NOMO-1 (cell line): Measurements from ENCODE around the gene ADAM10.

Source experiments
- DNase-seq, 2 experiments: peaks; one replicate each; lab custom pipeline; 2025; ENCODE audit not compliant: unreplicated experiment in 2 of 2; lab: John Stamatoyannopoulos, UW

The ADAM10 gene

DNA sequence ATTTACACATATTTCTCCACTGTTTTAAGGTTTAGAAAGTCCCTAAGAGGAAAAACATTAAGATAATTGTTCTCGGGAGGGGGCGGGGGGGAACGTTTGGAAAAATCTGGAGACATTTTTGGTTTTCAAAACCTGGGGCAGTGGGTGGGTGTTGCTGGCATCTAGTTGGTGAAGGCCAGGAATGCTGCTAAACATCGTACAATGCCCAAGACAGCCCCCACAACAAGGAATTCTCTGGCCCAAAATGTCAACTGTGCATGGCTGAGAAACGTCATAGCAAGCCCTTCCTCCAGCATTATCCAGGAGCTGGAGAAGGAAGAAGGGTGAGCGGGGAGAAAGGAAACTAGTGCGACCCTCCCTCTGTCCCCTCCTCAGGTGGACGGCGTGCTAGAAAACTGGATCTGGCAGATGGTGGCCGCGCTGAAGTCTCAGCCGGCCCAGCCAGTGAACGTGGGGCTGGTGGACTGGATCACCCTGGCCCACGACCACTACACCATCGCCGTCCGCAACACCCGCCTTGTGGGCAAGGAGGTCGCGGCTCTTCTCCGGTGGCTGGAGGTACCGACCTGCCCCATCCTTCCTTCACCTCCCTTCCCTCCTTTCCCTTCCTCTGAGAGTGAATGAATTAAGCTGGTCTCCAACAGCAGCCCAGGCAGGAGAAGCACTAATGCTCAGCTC is 208.0 kb downstream of the ADAM10 start:
- no peak for DNase-seq

DNA sequence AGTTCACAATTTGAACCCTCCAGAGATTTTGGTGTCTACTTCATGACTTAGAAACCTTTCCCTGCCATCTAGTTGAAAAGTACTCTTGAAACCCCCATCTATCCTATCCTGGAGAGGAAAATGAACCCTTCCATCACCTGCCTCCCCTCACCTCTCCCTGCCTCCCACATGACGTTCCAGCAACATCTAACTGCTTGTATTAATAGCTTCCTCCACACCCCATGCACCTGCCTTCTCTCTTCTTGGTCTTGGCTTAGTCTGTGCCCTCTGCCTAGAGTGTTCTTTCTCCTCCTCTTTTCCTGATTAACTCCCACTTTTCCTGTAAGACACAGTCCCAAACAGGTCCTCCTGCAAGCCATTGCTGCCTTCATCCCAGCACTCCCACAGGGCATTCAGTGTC is 210.0 kb downstream of the ADAM10 start:
- no peak for DNase-seq

DNA sequence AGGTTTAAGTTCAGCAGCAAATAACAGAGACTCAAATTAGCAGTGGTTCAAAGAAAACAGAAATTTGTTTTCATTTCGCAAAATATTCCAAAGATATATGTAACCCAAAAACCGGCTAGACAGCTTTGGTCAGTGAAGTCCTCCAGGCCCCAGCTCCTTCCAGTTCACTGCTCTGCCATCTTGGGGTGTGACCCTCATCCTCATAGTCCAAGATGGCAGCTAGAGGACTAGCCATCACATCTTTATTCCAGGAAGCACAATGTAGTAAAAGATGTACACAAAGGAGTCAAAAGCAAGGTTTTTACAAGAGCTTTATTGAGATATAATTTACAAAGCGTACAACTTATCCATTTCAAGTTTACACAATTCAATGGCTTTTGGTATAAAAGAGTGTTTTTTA is 210.6 kb downstream of the ADAM10 start:
- no peak for DNase-seq
